ENCODE measurements around the gene TMEM167A. TPM values are rescaled to one million over a fixed set of nuclear protein-coding genes. Genes with fewer than 3 reads are reported as not detected.

The TMEM167A gene
- total RNA-seq, 4 donors from 2014 or later = 17.7 to 46.2 (median 36.4) TPM

GRCh38 chr5:83102364-83102980 is 25.3 kb upstream of the TMEM167A start:
- H3K36me3 ChIP-seq = no peaks in the 10 kb centered on the region
- no peak overlapping the region for H3K27ac ChIP-seq
- H3K4me1 ChIP-seq = no peaks in the 10 kb centered on the region
- H3K9me3 ChIP-seq = no peaks in the 10 kb centered on the region
- TF ChIP-seq POLR2A (IDR thresholded peaks at IDR 0.05) = no peak
- TF ChIP-seq CTCF (IDR thresholded peaks at IDR 0.05) = no peak
- no peak for DNase-seq
- no peaks in the 10 kb centered on the region for H3K27me3 ChIP-seq
- no peak overlapping the region for H3K4me3 ChIP-seq

- no peaks in the 10 kb centered on the region for H3K27me3 ChIP-seq
- no peak for TF ChIP-seq POLR2A (IDR thresholded peaks at IDR 0.05)
- no peak for TF ChIP-seq CTCF (IDR thresholded peaks at IDR 0.05)
- no peaks in the 10 kb centered on the region for H3K36me3 ChIP-seq
- H3K27ac ChIP-seq = no peak overlapping the region
- H3K4me1 ChIP-seq = no peaks in the 10 kb centered on the region
- DNase-seq = no peak
- H3K9me3 ChIP-seq = no peaks in the 10 kb centered on the region
- no peak overlapping the region for H3K4me3 ChIP-seq
These were observed 24.3 kb upstream of the TMEM167A start for GRCh38 chr5:83101514-83101913.

- H3K27ac ChIP-seq = no peak overlapping the region
These were observed 22.3 kb upstream of the TMEM167A start for GRCh38 chr5:83099445-83099844.

GRCh38 chr5:83099001-83099400 is 21.8 kb upstream of the TMEM167A start:
- no peaks in the 10 kb centered on the region for H3K4me1 ChIP-seq
- TF ChIP-seq POLR2A (IDR thresholded peaks at IDR 0.05) = no peak
- TF ChIP-seq CTCF (IDR thresholded peaks at IDR 0.05) = no peak
- no peak overlapping the region for H3K4me3 ChIP-seq
- H3K9me3 ChIP-seq = no peaks in the 10 kb centered on the region
- no peak for DNase-seq
- no peaks in the 10 kb centered on the region for H3K27me3 ChIP-seq
- no peaks in the 10 kb centered on the region for H3K36me3 ChIP-seq
- H3K27ac ChIP-seq = no peak overlapping the region

More at GRCh38 chr5:83099445-83099844, 22.3 kb upstream of the TMEM167A start:
- H3K27me3 ChIP-seq = no peaks in the 10 kb centered on the region
- no peak for TF ChIP-seq CTCF (IDR thresholded peaks at IDR 0.05)
- TF ChIP-seq POLR2A (IDR thresholded peaks at IDR 0.05) = no peak
- H3K4me3 ChIP-seq = no peak overlapping the region
- no peaks in the 10 kb centered on the region for H3K36me3 ChIP-seq
- H3K4me1 ChIP-seq = no peaks in the 10 kb centered on the region
- DNase-seq = no peak
- H3K9me3 ChIP-seq = no peaks in the 10 kb centered on the region

- no peak overlapping the region for H3K27ac ChIP-seq
- no peak for DNase-seq
- no peak for TF ChIP-seq POLR2A (IDR thresholded peaks at IDR 0.05)
- TF ChIP-seq CTCF (IDR thresholded peaks at IDR 0.05) = no peak
These were observed 20.6 kb upstream of the TMEM167A start for GRCh38 chr5:83097689-83098231.

More at GRCh38 chr5:83097689-83098231, 20.6 kb upstream of the TMEM167A start:
- Histone ChIP-seq H3K36me3 (no peaks in the 10 kb centered on the region), H3K9me3 (no peaks in the 10 kb centered on the region), H3K27me3 (no peaks in the 10 kb centered on the region), H3K4me3 (no peak overlapping the region), H3K4me1 (no peaks in the 10 kb centered on the region)

Measured in Peyer's patch (tissue), 4 donors.